ENCODE results near the gene TOP2B. TPM values are rescaled to one million over a fixed set of nuclear protein-coding genes. Genes with fewer than 3 reads are reported as not detected.

Gene TOP2B
- total RNA-seq, 2 experiments from 2014 or later: 114 TPM

- ChIA-PET CTCF (no interaction called here), POLR2A (no interaction called here)
- Mint-ChIP-seq H3K27me3 (no peaks in the 10 kb centered on the region), H3K27ac (no peak overlapping the region), H3K4me3 (no peak overlapping the region), H3K36me3 (ENCODE audit: low read depth) (no peaks in the 10 kb centered on the region), H3K4me1 (no peaks in the 10 kb centered on the region), H3K9me3 (no peaks in the 10 kb centered on the region)
- no peak for DNase-seq
Observed at GRCh38 chr3:25547943-25548674, 116.6 kb downstream of the TOP2B start.

Other genes with a start within 250 kb of the TOP2B start
- gene RARB, start 236.6 kb downstream of the TOP2B start, total RNA-seq: not detected
- 10 to 100 TPM; 56.4 to 61.2 TPM for gene NGLY1, start 118.5 kb upstream of the TOP2B start, total RNA-seq
- 10 to 100 TPM; 13.2 to 14.3 TPM for gene OXSM, start 125.2 kb upstream of the TOP2B start, total RNA-seq

Data from activated CD4-positive, alpha-beta memory T cell treated with anti-CD3 and anti-CD28 coated beads, Interleukin-2, amount 10 ng/mL, durations not matched to agents 7 days and 5 days (primary cell).